Fibroblast of skin of left quadriceps (primary cell): Measurements from ENCODE around the gene CYTH1.
"Not testable (repeated sequence)": the region's sequence is repeated elsewhere in the genome, so short reads cannot be mapped to it uniquely, and the experiment has no call there.

Experiments used
- DNase-seq, 2 experiments: peaks; one replicate each; pipeline ENCODE4 v3.0.0-alpha.2; 2013; ENCODE audit warnings: low read depth in 2 of 2

The CYTH1 gene

GRCh38 chr17:78759969-78760352 is 22.1 kb downstream of the CYTH1 start:
- no peak for DNase-seq

DNA sequence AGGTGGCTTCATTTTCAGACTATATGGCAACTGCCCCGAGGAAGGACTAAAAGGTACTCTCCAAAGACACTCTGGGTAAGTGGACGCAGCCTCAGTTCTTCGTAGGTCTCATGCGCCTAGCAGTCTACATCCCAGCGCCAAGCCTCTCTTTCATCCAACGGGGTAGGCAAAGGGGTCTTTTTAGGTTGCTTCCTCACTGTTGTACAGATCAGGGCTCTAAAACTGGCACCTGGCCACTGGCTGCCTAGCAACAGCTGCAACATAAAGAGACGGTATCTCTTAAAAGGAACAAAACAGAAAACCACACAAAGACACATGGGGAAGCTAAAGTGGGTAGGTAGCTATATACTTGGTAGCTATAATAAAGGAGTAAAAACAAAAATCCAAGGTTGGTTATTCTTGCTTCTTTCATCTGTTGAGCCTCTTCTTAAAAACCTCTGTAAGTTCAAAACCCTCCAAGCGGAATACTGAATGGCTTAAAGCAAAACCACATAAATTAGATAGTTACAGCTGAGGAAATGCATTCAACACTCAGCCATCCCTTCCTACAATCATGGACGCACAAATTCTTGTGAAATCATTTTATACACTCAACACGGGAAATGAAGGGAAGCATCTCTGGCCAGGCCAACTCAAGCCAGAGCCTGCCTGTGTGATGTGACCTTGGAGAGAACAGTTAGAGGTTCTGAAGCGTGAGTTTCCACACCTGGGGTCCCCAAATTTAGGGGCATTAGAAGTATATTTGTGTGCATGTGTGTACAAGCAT is 22.7 kb downstream of the CYTH1 start:
- peak; percentile 23 to 36 for DNase-seq

DNA sequence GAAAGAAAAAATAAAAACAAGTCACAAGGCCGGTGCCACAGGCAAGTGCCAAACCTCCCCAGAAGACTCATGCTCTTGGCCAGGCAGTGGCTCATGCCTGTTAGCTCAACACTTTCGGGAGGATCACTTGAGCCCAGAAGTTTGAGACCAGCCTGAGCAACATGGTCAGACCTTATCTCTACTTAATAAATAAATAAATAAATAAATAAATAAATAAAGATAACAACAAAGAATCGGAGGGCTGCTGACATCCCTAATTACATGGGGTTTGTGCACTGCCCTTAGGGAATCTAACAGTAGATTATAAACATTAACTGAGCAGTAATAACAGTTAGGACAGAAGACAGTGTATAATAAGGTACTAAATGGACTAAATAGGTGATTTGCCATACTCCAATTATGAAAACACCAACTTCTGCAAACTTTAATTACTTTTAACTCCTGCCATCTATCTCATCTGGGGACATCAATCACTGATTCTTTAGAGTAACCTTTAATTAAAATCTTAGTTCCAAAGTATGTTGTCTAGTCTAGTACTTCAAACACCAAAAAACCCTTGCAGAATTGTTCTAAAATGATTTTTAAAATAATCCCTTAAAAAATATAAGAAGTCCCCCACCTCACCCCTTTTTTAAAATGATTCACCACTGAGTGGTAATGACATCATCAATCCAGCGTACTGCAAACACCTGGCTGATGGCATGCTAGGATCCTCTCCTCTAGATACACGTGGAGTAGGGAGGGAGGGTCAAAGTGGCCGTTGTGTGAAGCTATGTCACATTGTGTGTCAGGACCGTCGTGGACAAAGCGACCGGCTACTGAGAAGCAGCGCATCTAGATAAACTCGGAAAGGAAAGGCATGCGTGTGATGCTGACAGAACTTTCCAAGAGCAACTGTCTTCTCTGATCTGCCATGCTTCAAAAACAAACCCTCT is 28.5 kb downstream of the CYTH1 start:
- no peak for DNase-seq

GRCh38 chr17:78751447-78752161 is 30.5 kb downstream of the CYTH1 start:
- DNase-seq, result no peak

- DNase-seq, result not testable (repeated sequence)
Observed at GRCh38 chr17:78751000-78751399, 31.1 kb downstream of the CYTH1 start.

- DNase-seq, result no peak
Observed at GRCh38 chr17:78748730-78749317, 33.2 kb downstream of the CYTH1 start.

DNA sequence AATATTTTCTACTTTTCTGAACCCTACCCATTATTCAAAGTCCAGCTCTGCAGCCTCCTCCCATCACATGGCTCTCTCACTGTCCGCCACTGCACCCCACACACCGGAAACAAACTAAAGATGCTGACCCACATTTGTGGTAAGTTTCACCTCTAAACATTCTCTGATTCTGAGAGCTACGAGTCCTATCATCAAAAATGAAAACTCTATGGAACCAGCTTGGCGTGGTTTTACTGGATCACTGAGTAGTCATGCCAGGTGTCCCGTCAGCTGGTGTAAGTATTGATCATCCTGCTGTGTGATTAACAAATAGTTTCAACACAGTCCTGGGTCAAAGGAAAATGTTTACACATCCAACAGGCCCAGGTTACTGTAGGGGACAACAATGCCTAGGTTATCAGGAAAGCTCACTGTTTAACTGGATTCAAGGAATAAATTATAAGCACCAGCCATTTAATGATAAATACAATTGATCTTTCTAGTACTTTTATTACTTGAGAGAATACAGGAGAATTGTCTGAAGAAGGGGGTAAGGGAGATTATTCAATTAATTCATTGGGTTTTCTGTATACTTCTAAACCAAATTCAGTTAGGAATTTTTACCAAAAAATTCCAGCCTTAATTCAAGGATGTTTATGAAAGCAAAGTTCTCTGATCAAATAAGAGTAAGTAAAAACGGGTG is 33.9 kb downstream of the CYTH1 start:
- no peak for DNase-seq

DNA sequence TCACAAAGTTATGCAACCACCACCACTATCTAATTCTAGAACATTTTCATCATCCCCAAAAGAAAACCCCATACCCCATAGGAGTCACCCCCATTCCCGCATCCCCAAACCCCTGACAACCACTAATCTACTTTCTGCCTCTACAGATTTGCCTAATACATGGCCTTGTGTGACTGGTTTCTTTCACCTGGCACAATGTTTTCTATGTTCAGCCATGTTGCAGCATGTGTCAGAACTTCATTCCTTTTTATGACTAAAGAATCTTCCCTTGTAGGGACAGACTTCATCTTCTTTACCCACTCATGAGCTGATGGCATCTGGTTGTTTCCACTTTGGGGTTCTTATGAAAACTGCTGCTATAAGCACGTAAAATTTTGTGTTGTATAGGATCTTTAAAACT is 34.6 kb downstream of the CYTH1 start:
- DNase-seq, result no peak

GRCh38 chr17:78746949-78747269 is 35.2 kb downstream of the CYTH1 start:
- DNase-seq, result no peak

GRCh38 chr17:78746263-78746948 is 35.7 kb downstream of the CYTH1 start:
- no peak for DNase-seq

GRCh38 chr17:78745407-78746088 is 36.5 kb downstream of the CYTH1 start:
- no peak for DNase-seq

GRCh38 chr17:78742901-78743300 is 39.2 kb downstream of the CYTH1 start:
- DNase-seq, result no peak

DNA sequence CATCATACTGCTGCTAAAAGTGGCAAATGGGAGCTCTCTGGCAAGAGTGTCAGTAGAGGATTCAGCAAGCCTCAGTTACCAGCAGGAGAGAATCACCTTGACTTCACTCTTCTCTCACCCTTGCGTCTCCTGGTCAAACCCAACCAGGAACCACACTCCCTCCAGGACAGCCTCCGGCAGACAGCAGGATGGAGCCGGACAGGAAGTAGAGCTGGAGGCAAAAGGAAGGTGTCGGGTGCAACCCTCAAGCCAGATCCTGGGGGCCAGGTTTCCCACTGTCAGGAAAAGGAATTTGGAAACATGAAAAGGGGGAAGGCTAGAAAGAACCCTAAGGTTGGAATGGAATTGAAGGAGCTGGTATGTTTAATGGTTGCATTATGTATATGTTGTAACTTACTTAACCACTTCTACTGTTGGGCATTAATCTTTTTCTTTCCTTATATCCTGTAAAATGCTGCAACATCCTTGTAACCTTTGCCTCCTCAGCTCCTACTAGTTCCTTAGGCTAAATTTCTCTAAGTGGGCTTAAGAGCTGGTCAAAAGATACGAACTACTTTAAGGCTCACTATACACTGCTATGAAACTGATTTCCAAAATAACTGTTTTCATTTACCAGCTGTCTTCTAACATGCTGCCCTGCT is 40.3 kb downstream of the CYTH1 start:
- no peak for DNase-seq

- DNase-seq, result no peak
Observed at GRCh38 chr17:78739331-78739931, 42.6 kb downstream of the CYTH1 start.

DNA sequence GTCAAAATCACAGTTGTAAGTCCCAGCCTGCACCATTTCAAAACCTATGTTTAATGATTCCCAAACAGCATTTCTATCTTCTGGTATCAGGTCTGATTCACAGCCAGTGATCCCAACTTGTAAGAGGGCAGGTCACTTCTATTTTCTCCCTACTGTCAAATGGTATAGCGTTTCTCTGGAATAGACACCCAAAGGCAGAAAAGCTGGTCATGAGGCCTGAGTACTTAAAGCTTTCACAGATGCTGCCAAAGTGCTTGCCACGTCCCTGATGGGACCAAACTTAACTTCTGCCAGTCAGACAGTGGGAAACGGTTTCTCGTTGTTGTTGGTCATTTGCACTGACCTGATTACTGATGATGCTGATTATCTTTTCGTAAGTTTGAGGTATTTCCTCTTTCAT is 43.4 kb downstream of the CYTH1 start:
- no peak for DNase-seq

DNA sequence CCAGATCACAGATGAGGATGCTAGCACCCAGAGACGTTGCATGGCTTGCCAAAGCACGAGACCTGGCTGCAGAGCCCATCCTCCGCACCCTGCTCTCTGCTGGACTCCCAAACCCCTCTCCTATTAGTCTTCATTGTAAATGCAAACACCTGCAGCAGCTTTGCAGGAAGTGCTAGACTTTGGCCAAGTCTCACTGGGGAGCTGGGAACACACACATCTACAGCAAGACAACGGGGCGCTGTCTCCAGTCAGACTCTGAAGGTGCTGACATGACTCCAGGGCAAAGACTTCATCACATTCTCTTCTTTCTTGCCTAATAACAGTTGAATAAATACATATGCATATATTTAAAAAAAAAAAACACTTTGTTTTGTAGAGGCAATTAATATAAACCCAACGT is 43.8 kb downstream of the CYTH1 start:
- no peak for DNase-seq

- DNase-seq, result peak; percentile 50 to 55
Observed at GRCh38 chr17:78737332-78737731, 44.7 kb downstream of the CYTH1 start.

DNA sequence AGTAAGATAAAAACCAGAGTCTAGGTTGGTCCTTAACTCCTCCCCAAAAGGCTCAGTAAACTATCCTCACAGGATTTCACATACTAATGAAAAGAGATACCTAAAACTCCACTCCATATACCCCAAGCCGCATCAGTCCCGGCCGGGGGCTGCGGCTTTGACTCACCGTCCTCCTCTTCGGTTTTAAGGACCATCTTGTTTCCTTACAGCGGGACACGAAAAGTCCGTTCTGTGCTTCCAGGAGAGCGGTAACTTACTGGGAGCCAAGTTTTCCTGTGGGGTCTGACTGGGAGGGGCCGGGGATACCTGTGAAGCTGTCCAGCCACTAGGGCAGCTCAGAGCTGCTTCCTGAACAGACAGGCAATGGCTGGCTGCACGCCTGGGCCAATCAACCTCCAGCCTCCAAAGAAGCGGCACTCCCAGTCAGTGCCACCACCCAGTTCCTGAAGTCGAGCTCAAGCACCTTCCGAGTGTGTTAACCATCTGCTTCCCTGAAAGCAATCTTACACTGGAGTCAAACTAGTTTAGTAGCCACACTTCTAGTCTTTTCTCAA is 45.5 kb downstream of the CYTH1 start:
- DNase-seq, result no peak
